DOHH2 (cell line): ENCODE results near the gene LRIG3.

Source experiments
- H3F3A ChIP-seq: fragments of 200-600 bp; sonication (generic), shearing (Covaris generic); 2 replicates; pipeline ENCODE4 v1.6.0; 2016; ENCODE audit warnings: antibody characterized with exemption, mild to moderate bottlenecking; ENCODE audit not compliant: control insufficient read depth, insufficient read depth
- H3K27ac ChIP-seq: fragments of 200-600 bp; sonication (generic); 2 replicates; pipeline ENCODE4 v1.5.1; 2014; ENCODE audit warnings: low read depth, mild to moderate bottlenecking, low read length, moderate library complexity
- H3K27me3 ChIP-seq: fragments of 200-600 bp; sonication (generic); 2 replicates; pipeline ENCODE4 v1.6.1; 2014; ENCODE audit warnings: mild to moderate bottlenecking, low read length, mixed read lengths; ENCODE audit not compliant: control insufficient read depth
- H3K36me3 ChIP-seq: fragments of 200-600 bp; sonication (generic); 2 replicates; pipeline ENCODE4 v1.6.1; 2014; ENCODE audit warnings: mild to moderate bottlenecking, low read length, moderate library complexity, mixed read lengths; ENCODE audit not compliant: control insufficient read depth
- H3K4me1 ChIP-seq: fragments of 200-600 bp; sonication (generic); 2 replicates; pipeline ENCODE4 v1.6.1; 2014; ENCODE audit warnings: mild to moderate bottlenecking, low read length, mixed read lengths; ENCODE audit not compliant: control insufficient read depth
- H3K4me2 ChIP-seq: fragments of 200-600 bp; sonication (generic); 2 replicates; pipeline ENCODE4 v1.6.0; 2014; ENCODE audit warnings: mild to moderate bottlenecking, low read length, moderate library complexity
- H3K4me3 ChIP-seq: fragments of 200-600 bp; sonication (generic); 2 replicates; pipeline ENCODE4 v1.5.1; 2014; ENCODE audit warnings: mild to moderate bottlenecking, low read length, mixed read lengths
- H3K79me2 ChIP-seq: fragments of 200-600 bp; sonication (generic); 2 replicates; pipeline ENCODE4 v1.6.1; 2014; ENCODE audit warnings: mild to moderate bottlenecking, low read length, mixed read lengths; ENCODE audit not compliant: control insufficient read depth
- H3K9me2 ChIP-seq: fragments of 200-600 bp; sonication (generic); replicated peaks from 2 replicates; pipeline ENCODE4 v1.6.1; 2014; ENCODE audit warnings: mild to moderate bottlenecking, low read length, mixed read lengths; ENCODE audit not compliant: control insufficient read depth
- H3K9me3 ChIP-seq: fragments of 200-600 bp; sonication (generic); 2 replicates; pipeline ENCODE4 v1.6.1; 2014; ENCODE audit warnings: antibody characterized with exemption, low read length, mixed read lengths; ENCODE audit not compliant: control insufficient read depth, insufficient read depth
- H4K20me1 ChIP-seq: fragments of 200-600 bp; sonication (generic); 2 replicates; pipeline ENCODE4 v1.6.0; 2014; ENCODE audit warnings: low read depth, mild to moderate bottlenecking, antibody characterized with exemption, low read length, moderate library complexity; ENCODE audit not compliant: control insufficient read depth, insufficient read depth
- EZH2phosphoT487 ChIP-seq: fragments of 200-600 bp; sonication (generic); IDR thresholded peaks from 2 replicates; pipeline ENCODE4 v1.6.1; 2017; ENCODE audit warnings: borderline replicate concordance, mild to moderate bottlenecking, antibody characterized with exemption, low read length, moderate library complexity, mixed read lengths
- TF ChIP-seq, protein P1 (sequence below): fragments of 200-600 bp; sonication (generic); IDR thresholded peaks from one replicate; pipeline ENCODE4 v1.5.1; 2014; ENCODE audit warnings: antibody characterized with exemption, mild to moderate bottlenecking, low read depth, low read length; ENCODE audit not compliant: poor library complexity, severe bottlenecking

LRIG3 gene

GRCh38 chr12:58966939-58967338 lies 46.6 kb upstream of the LRIG3 start:
- Histone ChIP-seq H3K27me3 (no peaks in the 10 kb centered on the region), H3K9me3 (no peaks in the 10 kb centered on the region; the same call in 1 of the 2 replicates), H3K4me2 (no peak overlapping the region), H4K20me1 (no peaks in the 10 kb centered on the region), H3K79me2 (no peaks in the 10 kb centered on the region), H3K27ac (no peak overlapping the region), H3F3A (no peaks in the 10 kb centered on the region), H3K36me3 (no peaks in the 10 kb centered on the region), H3K4me3 (no peak overlapping the region), H3K9me2 (no peaks in the 10 kb centered on the region), H3K4me1 (no peaks in the 10 kb centered on the region)
- TF ChIP-seq, protein P1, sequence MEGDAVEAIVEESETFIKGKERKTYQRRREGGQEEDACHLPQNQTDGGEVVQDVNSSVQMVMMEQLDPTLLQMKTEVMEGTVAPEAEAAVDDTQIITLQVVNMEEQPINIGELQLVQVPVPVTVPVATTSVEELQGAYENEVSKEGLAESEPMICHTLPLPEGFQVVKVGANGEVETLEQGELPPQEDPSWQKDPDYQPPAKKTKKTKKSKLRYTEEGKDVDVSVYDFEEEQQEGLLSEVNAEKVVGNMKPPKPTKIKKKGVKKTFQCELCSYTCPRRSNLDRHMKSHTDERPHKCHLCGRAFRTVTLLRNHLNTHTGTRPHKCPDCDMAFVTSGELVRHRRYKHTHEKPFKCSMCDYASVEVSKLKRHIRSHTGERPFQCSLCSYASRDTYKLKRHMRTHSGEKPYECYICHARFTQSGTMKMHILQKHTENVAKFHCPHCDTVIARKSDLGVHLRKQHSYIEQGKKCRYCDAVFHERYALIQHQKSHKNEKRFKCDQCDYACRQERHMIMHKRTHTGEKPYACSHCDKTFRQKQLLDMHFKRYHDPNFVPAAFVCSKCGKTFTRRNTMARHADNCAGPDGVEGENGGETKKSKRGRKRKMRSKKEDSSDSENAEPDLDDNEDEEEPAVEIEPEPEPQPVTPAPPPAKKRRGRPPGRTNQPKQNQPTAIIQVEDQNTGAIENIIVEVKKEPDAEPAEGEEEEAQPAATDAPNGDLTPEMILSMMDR: no peak
- no peak for TF ChIP-seq EZH2phosphoT487

- Histone ChIP-seq H3K27me3 (no peaks in the 10 kb centered on the region), H3K9me2 (no peaks in the 10 kb centered on the region), H3K4me3 (no peak overlapping the region), H3K4me2 (no peak overlapping the region), H3K36me3 (no peaks in the 10 kb centered on the region), H3F3A (no peaks in the 10 kb centered on the region), H3K9me3 (no peaks in the 10 kb centered on the region; the same call in 1 of the 2 replicates), H3K4me1 (no peaks in the 10 kb centered on the region), H4K20me1 (no peaks in the 10 kb centered on the region), H3K27ac (no peak overlapping the region), H3K79me2 (no peaks in the 10 kb centered on the region)
- no peak for TF ChIP-seq EZH2phosphoT487
- TF ChIP-seq, protein P1: no peak
Measured at GRCh38 chr12:58965568-58965967, 45.3 kb upstream of the LRIG3 start.

- H3F3A ChIP-seq: no peaks in the 10 kb centered on the region
- no peaks in the 10 kb centered on the region; the same call in 1 of the 2 replicates for H3K9me3 ChIP-seq
- no peaks in the 10 kb centered on the region for H3K36me3 ChIP-seq
Measured at GRCh38 chr12:58963844-58964243, 43.5 kb upstream of the LRIG3 start.

More at GRCh38 chr12:58963844-58964243, 43.5 kb upstream of the LRIG3 start:
- H3K27me3 ChIP-seq: no peaks in the 10 kb centered on the region
- no peak for TF ChIP-seq EZH2phosphoT487
- TF ChIP-seq, protein P1: no peak
- H3K79me2 ChIP-seq: no peaks in the 10 kb centered on the region
- H3K4me3 ChIP-seq: no peak overlapping the region
- no peak overlapping the region for H3K27ac ChIP-seq
- no peaks in the 10 kb centered on the region for H3K9me2 ChIP-seq
- no peaks in the 10 kb centered on the region for H4K20me1 ChIP-seq
- H3K4me2 ChIP-seq: no peak overlapping the region
- no peaks in the 10 kb centered on the region for H3K4me1 ChIP-seq
